Body of pancreas (tissue), 4 donors: ENCODE results near the gene WASF3.

Source experiments
- CTCF ChIP-seq, 7 experiments: fragments of 450-650 bp in 4 of 7; fragments of 200-600 bp in 3 of 7; sonication (generic) in 3 of 7; IDR thresholded peaks; one replicate each; pipeline ENCODE4 v1.5.1; 2016 to 2019; ENCODE audit warnings: antibody characterized with exemption in 7 of 7
- POLR2A ChIP-seq, 3 donors: fragments of 450-650 bp; IDR thresholded peaks; one replicate each; pipeline ENCODE4 v1.6.1; 2016; ENCODE audit warnings: antibody characterized with exemption in 3 of 3, mild to moderate bottlenecking in 2 of 3

- TF ChIP-seq POLR2A (IDR thresholded peaks at IDR 0.05) (no peak), CTCF (IDR thresholded peaks at IDR 0.05) (no peak)
Measured at GRCh38 chr13:26716984-26717383, 159.5 kb downstream of the WASF3 start.
